ENCODE results near the gene ARHGAP15. TPM values are rescaled to one million over a fixed set of nuclear protein-coding genes. Genes with fewer than 3 reads are reported as not detected.
A peak's percentile ranks its signal among the peaks of the same experiment; 100 is the strongest.

The ARHGAP15 gene
- total and polyA plus RNA-seq, 8 donors = 0.69 to 5.2 (median 1.5) TPM

DNA sequence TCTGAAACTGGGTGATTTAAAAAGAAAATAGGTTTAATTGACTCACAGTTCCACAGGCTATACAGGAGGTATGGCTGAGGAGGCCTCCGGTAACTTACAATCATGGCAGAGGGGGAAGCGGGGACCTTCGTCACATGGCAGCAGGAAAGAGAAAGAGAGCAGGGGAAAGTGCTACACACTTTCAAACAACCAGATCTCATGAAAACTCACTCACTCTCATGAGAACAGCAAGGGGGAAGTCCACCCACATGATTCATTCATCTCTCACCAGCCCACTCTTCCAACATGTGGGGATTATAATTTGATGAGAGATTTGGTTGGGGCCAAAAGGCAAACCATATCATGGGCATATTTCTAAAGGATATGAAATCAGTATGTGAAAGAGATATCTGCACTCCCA is 12.0 kb upstream of the ARHGAP15 start:
- TF ChIP-seq, protein P1, sequence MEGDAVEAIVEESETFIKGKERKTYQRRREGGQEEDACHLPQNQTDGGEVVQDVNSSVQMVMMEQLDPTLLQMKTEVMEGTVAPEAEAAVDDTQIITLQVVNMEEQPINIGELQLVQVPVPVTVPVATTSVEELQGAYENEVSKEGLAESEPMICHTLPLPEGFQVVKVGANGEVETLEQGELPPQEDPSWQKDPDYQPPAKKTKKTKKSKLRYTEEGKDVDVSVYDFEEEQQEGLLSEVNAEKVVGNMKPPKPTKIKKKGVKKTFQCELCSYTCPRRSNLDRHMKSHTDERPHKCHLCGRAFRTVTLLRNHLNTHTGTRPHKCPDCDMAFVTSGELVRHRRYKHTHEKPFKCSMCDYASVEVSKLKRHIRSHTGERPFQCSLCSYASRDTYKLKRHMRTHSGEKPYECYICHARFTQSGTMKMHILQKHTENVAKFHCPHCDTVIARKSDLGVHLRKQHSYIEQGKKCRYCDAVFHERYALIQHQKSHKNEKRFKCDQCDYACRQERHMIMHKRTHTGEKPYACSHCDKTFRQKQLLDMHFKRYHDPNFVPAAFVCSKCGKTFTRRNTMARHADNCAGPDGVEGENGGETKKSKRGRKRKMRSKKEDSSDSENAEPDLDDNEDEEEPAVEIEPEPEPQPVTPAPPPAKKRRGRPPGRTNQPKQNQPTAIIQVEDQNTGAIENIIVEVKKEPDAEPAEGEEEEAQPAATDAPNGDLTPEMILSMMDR (IDR thresholded peaks at IDR 0.05) = no peak
- Histone ChIP-seq H3K27me3 (no peaks in the 10 kb centered on the region), H3K4me1 (no peaks in the 10 kb centered on the region), H3K4me3 (no peak overlapping the region), H3K9me3 (no peaks in the 10 kb centered on the region), H3K36me3 (no peaks in the 10 kb centered on the region), H3K27ac (no peak overlapping the region)
- FAIRE-seq = no peak
- intact Hi-C loops (cut with DNase I) = no loop called here
- ATAC-seq = no peak
- no peak for DNase-seq
- WGBS, 2 donors = 90 to 94% methylated on average over 3 of the region's 3 CpGs

DNA sequence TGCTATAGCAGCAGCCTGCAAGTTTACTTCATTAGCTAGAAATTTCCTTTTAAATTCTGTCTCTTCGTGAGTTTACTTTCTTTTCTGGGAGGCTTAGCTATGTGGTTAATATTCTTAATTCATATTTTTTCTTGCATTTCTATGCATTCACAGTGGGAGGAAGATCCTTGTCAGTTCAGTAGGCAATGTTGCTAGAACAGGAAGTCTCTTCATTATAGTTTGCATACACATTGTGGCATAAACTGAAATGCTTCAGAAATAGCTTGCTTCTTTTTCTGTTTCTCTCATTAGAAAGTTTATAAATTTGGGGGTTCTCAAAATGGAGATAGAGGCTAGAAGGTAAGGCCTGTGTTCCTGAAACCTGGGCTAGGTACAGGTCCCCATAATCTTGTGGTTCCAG is 8.1 kb upstream of the ARHGAP15 start:
- H3K4me1 ChIP-seq = no peaks in the 10 kb centered on the region
- no peak overlapping the region for H3K27ac ChIP-seq
- intact Hi-C loops (cut with DNase I) = no loop called here
- TF ChIP-seq, protein P1 (IDR thresholded peaks at IDR 0.05) = no peak
- no peaks in the 10 kb centered on the region for H3K27me3 ChIP-seq
- H3K9me3 ChIP-seq = no peaks in the 10 kb centered on the region
- no peak overlapping the region for H3K4me3 ChIP-seq
- no peak for ATAC-seq
- no peak for DNase-seq
- FAIRE-seq = no peak
- WGBS, 2 donors = 39 to 49% methylated on average over 1 of the region's 1 CpG
- no peaks in the 10 kb centered on the region for H3K36me3 ChIP-seq

DNA sequence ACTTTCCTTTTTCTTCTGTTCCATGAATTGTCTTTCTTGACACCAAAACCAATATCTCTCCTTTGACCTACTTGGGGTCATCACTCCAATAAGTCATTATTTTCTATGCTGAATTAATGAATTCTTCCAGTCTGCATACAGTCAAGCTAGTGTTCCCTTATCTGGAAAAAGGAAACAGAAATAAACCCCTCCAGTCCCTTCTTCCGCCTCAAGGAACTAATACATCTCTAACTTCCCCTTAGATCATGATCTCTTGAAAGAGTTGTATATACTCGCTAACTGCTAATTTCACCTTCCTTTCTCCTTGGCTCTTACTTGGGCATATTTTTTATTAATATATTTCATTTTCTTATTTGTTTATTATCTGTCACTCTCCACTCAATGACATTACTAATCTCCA is 7.3 kb upstream of the ARHGAP15 start:
- Histone ChIP-seq H3K4me1 (no peaks in the 10 kb centered on the region), H3K9me3 (no peaks in the 10 kb centered on the region), H3K27me3 (no peaks in the 10 kb centered on the region), H3K36me3 (no peaks in the 10 kb centered on the region), H3K4me3 (no peak overlapping the region), H3K27ac (no peak overlapping the region)
- ATAC-seq = no peak
- TF ChIP-seq, protein P1 (IDR thresholded peaks at IDR 0.05) = no peak
- WGBS, 2 donors = 75 to 86% methylated on average over 2 of the region's 2 CpGs
- intact Hi-C loops (cut with DNase I) = no loop called here
- no peak for FAIRE-seq
- no peak for DNase-seq

- H3K36me3 ChIP-seq = no peaks in the 10 kb centered on the region
- no peak overlapping the region for H3K27ac ChIP-seq
- FAIRE-seq (no peak), DNase-seq (no peak), ATAC-seq (no peak)
- TF ChIP-seq, protein P1 (IDR thresholded peaks at IDR 0.05) = no peak
- H3K9me3 ChIP-seq = no peaks in the 10 kb centered on the region
- 22 to 32% methylated on average over 4 of the region's 4 CpGs for WGBS, 2 donors
- H3K4me1 ChIP-seq = no peaks in the 10 kb centered on the region
- intact Hi-C loops (cut with DNase I) = no loop called here
- H3K27me3 ChIP-seq = no peaks in the 10 kb centered on the region
- H3K4me3 ChIP-seq = no peak overlapping the region
Measured at GRCh38 chr2:143123911-143124310, 5.3 kb upstream of the ARHGAP15 start.

GRCh38 chr2:143124445-143124844 is 4.8 kb upstream of the ARHGAP15 start:
- Histone ChIP-seq H3K4me3 (no peak overlapping the region), H3K36me3 (no peaks in the 10 kb centered on the region), H3K27me3 (no peaks in the 10 kb centered on the region), H3K27ac (no peak overlapping the region), H3K4me1 (no peaks in the 10 kb centered on the region), H3K9me3 (no peaks in the 10 kb centered on the region)
- ATAC-seq = peak in 1 of 4 donors; percentile 20
- no peak for DNase-seq
- intact Hi-C loops (cut with DNase I) = no loop called here
- no peak for FAIRE-seq
- 55 to 76% methylated on average over 2 of the region's 2 CpGs for whole genome bisulfite sequencing, 2 donors
- TF ChIP-seq, protein P1 (IDR thresholded peaks at IDR 0.05) = no peak
